ENCODE results near the gene UVRAG.
A peak's percentile ranks its signal among the peaks of the same experiment; 100 is the strongest.

The UVRAG gene

DNA sequence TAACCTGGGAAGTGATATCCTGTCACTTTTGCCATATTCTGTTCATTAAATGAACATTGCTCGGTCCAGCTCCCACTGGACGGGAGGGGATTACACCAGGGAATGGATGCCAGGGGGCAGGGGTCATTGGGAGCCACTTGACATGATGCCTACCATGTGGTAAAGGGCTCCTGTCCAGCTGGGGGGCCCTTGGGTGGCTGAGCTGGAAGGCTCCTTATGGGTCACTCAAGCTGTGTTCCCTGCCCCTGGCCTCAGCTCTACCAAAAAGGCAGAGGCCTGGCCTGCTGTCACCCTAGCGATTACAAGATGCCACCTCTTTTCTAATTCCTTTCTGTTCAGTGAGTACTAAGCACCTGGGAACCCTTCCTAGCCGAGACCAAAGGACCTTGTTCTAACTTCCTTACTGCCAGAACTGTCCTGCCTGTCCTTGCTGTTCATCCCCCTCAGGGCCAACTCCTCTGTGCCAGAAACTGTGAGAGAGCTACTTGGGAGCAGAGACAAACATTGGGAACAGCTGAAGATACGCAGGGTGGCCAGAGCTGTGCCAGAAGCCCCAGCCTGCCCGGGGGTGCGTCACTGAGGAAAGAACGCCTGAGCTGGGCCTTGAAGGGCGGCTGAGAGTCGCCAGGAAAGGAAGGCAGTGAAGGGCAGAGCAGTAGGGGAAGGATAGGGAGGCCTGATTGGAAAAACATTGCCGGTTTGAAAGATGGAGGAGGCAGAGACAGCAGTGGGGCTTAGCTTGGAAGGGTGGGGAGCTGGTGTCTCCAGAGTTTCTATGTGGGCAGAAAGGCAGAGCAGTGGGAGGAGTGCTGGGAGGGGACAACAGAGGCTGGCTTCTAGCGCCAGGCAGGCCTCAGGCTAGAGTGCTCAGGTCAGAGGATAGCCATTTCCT lies 12.7 kb upstream of the UVRAG start:
- TF ChIP-seq, protein P1, sequence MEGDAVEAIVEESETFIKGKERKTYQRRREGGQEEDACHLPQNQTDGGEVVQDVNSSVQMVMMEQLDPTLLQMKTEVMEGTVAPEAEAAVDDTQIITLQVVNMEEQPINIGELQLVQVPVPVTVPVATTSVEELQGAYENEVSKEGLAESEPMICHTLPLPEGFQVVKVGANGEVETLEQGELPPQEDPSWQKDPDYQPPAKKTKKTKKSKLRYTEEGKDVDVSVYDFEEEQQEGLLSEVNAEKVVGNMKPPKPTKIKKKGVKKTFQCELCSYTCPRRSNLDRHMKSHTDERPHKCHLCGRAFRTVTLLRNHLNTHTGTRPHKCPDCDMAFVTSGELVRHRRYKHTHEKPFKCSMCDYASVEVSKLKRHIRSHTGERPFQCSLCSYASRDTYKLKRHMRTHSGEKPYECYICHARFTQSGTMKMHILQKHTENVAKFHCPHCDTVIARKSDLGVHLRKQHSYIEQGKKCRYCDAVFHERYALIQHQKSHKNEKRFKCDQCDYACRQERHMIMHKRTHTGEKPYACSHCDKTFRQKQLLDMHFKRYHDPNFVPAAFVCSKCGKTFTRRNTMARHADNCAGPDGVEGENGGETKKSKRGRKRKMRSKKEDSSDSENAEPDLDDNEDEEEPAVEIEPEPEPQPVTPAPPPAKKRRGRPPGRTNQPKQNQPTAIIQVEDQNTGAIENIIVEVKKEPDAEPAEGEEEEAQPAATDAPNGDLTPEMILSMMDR (IDR thresholded peaks at IDR 0.05) = no peak

DNA sequence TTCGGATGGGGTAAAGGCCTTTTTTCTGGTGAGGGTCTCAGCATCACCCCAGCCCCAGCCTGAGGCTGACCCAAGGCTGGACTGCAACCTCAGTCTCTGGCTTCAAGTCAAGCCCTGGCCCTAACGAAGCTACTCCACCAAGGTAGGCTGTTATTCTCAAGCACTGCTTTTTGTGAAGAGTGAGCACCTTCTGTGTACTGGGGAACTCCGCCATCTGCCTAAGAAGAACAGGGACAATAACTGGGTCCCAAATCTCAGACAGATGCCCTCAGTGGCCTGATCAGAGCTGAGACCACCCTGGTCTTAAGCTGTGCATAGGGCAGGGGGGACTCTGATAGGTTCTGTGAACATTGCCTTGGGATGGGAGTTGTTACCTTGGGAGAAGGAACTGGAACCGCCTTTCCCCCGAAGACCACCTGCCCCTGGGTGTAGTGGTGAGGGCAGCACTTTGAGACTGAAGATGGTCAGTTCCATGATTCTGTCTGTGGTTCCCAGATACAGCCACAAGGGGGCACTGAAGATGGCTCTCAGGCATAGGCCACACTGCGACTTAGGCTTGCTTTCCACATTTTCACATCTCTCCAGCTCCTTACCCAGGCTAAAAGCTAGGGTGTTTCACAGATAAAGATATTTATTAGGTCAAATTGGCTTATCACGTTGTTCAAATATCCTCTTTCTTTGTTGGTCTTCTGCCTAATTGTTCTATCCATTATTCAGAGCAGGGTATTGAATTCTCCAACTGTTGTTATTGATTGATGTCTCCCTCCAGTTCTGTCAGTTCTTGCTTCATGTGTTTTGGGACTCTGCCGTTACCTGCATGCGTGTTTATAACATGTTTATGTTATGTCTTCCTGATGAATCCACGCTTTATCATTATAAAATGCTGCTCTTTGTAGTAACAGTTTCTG lies 11.8 kb upstream of the UVRAG start:
- TF ChIP-seq, protein P1 (IDR thresholded peaks at IDR 0.05) = peak; percentile 90

GRCh38 chr11:75809111-75809510 lies 5.9 kb upstream of the UVRAG start:
- TF ChIP-seq, protein P1 (IDR thresholded peaks at IDR 0.05) = no peak

- TF ChIP-seq, protein P1 (IDR thresholded peaks at IDR 0.05) = no peak
These were observed 5.0 kb upstream of the UVRAG start for GRCh38 chr11:75809991-75810390.

DNA sequence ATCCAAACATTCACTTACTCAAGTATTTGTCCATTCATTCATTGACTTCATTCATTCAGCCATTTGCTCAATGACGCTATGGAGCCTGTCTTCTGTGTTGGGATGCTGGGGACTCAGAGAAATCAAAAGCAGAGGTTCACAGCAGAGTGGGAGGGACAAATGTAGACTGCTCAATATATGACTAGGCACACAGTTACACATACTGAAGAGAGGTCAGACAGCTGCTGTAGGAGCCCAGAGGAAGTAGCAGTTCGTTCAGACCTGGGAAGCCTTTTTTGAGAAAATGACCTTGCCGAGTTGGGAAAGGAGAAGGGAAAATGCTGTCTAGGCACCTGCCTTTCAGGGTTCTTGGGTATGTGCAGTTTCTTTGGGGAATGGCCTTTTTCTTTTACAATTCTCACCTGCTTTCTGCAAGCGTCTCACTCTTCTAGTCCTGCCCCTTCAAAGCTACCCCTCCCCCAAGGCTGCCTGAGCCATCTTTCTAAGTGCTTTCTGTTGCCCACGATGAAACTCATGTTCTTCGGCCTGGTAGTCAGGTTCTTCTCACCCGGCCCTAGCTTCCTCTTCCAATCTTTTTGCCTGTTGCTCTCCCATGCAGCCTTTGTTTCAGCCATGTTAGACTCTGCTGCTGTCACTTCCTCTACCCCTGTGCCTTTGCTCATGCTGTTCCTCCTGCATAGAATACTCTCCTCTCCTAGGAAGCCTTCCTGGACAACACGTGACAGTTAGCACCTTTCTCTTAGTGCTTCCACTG lies 4.2 kb upstream of the UVRAG start:
- TF ChIP-seq, protein P1 (IDR thresholded peaks at IDR 0.05) = no peak

DNA sequence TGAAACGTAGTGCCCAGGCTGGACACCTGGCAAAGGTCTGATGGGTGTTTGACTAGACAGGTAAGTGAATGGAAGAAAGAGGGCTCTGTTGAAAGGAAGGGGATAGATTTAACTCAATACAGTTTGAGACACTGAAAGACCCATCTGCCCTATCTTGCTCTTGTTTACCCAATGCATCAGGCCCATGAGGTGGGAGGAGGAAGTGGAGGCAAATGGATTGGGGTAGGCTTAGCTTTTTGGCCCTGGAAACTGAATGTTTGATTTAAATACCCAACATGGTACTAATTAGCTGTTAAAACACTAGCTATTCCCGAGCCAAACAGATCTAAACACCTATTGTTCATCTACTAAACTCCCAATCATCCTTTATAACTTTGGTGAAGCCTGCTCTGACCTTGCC lies 3.5 kb upstream of the UVRAG start:
- TF ChIP-seq, protein P1 (IDR thresholded peaks at IDR 0.05) = no peak

DNA sequence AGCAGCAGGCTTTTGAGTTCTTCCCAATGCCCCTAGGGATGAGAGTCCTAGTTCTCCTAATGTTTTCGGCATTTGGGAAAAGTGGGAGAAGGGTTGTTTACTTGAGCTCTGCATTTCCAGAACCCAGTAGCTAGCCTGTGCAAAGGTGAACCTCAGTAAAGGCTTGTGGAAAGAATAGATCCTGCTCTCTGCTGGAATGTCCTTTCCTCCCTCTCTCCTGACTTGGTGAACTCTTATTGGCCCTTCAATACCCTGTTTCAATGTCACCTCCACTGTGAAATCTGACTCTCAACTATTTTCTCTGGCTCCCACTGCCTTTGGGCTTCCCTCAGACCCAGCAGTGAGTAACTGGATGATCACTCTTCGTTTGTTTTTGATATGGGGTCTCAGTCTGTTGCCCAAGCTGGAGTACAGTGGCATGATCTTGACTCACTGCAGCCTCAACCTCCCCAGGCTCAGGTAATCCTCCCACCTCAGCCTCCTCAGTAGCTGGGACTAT lies 2.4 kb upstream of the UVRAG start:
- TF ChIP-seq, protein P1 (IDR thresholded peaks at IDR 0.05) = no peak
